HEK293 (cell line): ENCODE measurements around the gene MEOX1.

ENCODE experiments used
- TCF7L2 ChIP-seq: IDR thresholded peaks from 2 replicates; pipeline ENCODE4 v1.6.1; 2011; ENCODE audit warnings: low read depth, mild to moderate bottlenecking, inconsistent platforms, low read length, moderate library complexity, borderline replicate concordance
- ZNF114 ChIP-seq: fragments of 450-650 bp; formaldehyde crosslinking; IDR thresholded peaks from 2 replicates; pipeline ENCODE4 v1.5.0; 2017; ENCODE audit warnings: missing biosample characterization, missing genetic modification characterization
- ZNF184 ChIP-seq: fragments of 450-650 bp; IDR thresholded peaks from 2 replicates; pipeline ENCODE4 v1.5.1; 2018; ENCODE audit warnings: missing biosample characterization, mild to moderate bottlenecking, missing genetic modification characterization
- ZNF274 ChIP-seq, 2 experiments: fragments of 200-500 bp in 1 of 2; fragments of 450-650 bp in 1 of 2; sonication (Bioruptor generic) in 1 of 2; formaldehyde crosslinking in 1 of 2; IDR thresholded peaks; 2 replicates each; pipeline versions ENCODE4 v1.5.1 to v1.6.1; 2014 to 2016; ENCODE audit warnings: borderline replicate concordance in 1 of 2, inconsistent platforms in 1 of 2, low read length in 1 of 2, missing biosample characterization in 1 of 2, missing genetic modification characterization in 1 of 2
- TF ChIP-seq, protein P1 (sequence below): fragments of 450-650 bp; formaldehyde crosslinking; IDR thresholded peaks from 2 replicates; pipeline ENCODE4 v1.5.1; 2016; ENCODE audit warnings: missing biosample characterization, missing genetic modification characterization
- TF ChIP-seq, protein P2 (sequence below): fragments of 450-650 bp; formaldehyde crosslinking; IDR thresholded peaks from 2 replicates; pipeline ENCODE4 v1.5.1; 2016; ENCODE audit warnings: missing biosample characterization, missing genetic modification characterization, low read depth

DNA sequence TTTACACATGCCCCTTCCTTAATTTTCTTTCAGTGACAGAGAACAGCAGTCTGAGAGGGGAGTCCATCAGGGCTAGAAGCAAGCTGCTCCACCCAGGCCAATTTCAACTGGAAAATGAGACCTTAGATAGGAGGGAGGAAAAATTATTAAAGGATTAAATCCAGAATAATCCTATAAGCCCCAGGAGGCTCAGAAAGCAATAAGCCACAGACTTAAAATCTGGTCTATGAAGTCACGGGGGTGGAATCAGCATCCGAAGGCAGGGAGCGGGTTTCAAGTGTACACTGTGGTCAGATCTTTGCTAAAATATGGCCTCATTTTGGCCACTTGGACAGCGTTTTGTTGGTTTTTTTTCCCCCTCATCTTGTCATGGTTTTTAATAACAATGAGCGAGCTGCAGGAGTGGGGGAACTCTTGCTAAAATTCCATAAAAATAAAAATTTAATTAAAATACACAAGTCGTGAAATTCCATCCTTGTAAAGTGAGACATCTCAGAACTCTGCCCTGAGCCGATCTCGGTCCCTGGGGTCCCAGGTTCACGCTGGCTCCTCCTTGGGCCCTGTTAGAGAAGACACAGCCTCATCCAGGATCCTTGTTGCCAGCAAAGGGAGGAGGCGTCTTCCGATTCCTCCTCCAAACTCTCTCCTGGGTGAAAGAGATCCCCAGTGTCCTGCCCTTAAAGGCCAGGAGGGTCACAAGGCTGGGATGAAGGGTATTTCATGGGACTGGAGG lies 63.9 kb downstream of the MEOX1 start:
- TF ChIP-seq ZNF274 (IDR thresholded peaks at IDR 0.05; ENCODE audit: low read length) (no peak), ZNF274 (tag by site-specific recombination; IDR thresholded peaks at IDR 0.05; ENCODE audit: borderline replicate concordance) (no peak), ZNF184 (no peak), TCF7L2 (no peak), ZNF114 (tag by site-specific recombination) (no peak)
- TF ChIP-seq, protein P1, sequence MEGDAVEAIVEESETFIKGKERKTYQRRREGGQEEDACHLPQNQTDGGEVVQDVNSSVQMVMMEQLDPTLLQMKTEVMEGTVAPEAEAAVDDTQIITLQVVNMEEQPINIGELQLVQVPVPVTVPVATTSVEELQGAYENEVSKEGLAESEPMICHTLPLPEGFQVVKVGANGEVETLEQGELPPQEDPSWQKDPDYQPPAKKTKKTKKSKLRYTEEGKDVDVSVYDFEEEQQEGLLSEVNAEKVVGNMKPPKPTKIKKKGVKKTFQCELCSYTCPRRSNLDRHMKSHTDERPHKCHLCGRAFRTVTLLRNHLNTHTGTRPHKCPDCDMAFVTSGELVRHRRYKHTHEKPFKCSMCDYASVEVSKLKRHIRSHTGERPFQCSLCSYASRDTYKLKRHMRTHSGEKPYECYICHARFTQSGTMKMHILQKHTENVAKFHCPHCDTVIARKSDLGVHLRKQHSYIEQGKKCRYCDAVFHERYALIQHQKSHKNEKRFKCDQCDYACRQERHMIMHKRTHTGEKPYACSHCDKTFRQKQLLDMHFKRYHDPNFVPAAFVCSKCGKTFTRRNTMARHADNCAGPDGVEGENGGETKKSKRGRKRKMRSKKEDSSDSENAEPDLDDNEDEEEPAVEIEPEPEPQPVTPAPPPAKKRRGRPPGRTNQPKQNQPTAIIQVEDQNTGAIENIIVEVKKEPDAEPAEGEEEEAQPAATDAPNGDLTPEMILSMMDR: no peak
- TF ChIP-seq, protein P2, sequence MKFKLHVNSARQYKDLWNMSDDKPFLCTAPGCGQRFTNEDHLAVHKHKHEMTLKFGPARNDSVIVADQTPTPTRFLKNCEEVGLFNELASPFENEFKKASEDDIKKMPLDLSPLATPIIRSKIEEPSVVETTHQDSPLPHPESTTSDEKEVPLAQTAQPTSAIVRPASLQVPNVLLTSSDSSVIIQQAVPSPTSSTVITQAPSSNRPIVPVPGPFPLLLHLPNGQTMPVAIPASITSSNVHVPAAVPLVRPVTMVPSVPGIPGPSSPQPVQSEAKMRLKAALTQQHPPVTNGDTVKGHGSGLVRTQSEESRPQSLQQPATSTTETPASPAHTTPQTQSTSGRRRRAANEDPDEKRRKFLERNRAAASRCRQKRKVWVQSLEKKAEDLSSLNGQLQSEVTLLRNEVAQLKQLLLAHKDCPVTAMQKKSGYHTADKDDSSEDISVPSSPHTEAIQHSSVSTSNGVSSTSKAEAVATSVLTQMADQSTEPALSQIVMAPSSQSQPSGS (tag by site-specific recombination): no peak
